Brain microvascular endothelial cell (primary cell): ENCODE results near the gene RCAN2.

Experiments
- DNase-seq: peaks from one replicate; pipeline ENCODE4 v3.0.0-alpha.2; 2020
- H3K27ac ChIP-seq: fragments of 250-450 bp; sonication (Bioruptor Pico); 2 replicates; pipeline ENCODE4 v1.5.1; 2020; ENCODE audit warnings: mild to moderate bottlenecking, moderate library complexity
- H3K27me3 ChIP-seq: fragments of 250-450 bp; sonication (Bioruptor Pico); replicated peaks from 2 replicates; pipeline ENCODE4 v1.5.1; 2020; ENCODE audit warnings: mild to moderate bottlenecking
- H3K36me3 ChIP-seq: fragments of 250-450 bp; sonication (Bioruptor Pico); replicated peaks from 2 replicates; pipeline ENCODE4 v1.5.1; 2020; ENCODE audit warnings: mild to moderate bottlenecking
- H3K4me3 ChIP-seq: 2 replicates; pipeline ENCODE4 v1.5.1; 2011; ENCODE audit warnings: low read depth, mild to moderate bottlenecking, control low read depth, low read length, moderate library complexity
- CTCF ChIP-seq: IDR thresholded peaks from 2 replicates; pipeline ENCODE4 v1.5.1; 2011; ENCODE audit warnings: low read depth, mild to moderate bottlenecking, moderate library complexity, low read length, control low read depth, inconsistent platforms; ENCODE audit errors: missing control alignments
- in situ Hi-C: cut with HindIII; loops from 2 replicates; pipeline ENCODE4 v1.10.0; 2017; ENCODE audit warnings: low sequenced_read_pairs, low pct_ligation_motif_present

Gene RCAN2

GRCh38 chr6:46331461-46331860 is 159.8 kb downstream of the RCAN2 start:
- TF ChIP-seq CTCF = no peak
- Histone ChIP-seq H3K4me3 (no peak overlapping the region), H3K27ac (no peak overlapping the region), H3K36me3 (no peaks in the 10 kb centered on the region), H3K27me3 (no peaks in the 10 kb centered on the region)
- in situ Hi-C loops = no loop called here
- DNase-seq = no peak

- no peak for DNase-seq
- TF ChIP-seq CTCF = no peak
- Histone ChIP-seq H3K27me3 (no peaks in the 10 kb centered on the region), H3K27ac (no peak overlapping the region), H3K36me3 (no peaks in the 10 kb centered on the region), H3K4me3 (no peak overlapping the region)
- in situ Hi-C loops = no loop called here
These were observed 161.7 kb downstream of the RCAN2 start for GRCh38 chr6:46329568-46329967.

- no peak for DNase-seq
- in situ Hi-C loops = no loop called here
- TF ChIP-seq CTCF = no peak
These were observed 163.5 kb downstream of the RCAN2 start for GRCh38 chr6:46327779-46328178.

DNA sequence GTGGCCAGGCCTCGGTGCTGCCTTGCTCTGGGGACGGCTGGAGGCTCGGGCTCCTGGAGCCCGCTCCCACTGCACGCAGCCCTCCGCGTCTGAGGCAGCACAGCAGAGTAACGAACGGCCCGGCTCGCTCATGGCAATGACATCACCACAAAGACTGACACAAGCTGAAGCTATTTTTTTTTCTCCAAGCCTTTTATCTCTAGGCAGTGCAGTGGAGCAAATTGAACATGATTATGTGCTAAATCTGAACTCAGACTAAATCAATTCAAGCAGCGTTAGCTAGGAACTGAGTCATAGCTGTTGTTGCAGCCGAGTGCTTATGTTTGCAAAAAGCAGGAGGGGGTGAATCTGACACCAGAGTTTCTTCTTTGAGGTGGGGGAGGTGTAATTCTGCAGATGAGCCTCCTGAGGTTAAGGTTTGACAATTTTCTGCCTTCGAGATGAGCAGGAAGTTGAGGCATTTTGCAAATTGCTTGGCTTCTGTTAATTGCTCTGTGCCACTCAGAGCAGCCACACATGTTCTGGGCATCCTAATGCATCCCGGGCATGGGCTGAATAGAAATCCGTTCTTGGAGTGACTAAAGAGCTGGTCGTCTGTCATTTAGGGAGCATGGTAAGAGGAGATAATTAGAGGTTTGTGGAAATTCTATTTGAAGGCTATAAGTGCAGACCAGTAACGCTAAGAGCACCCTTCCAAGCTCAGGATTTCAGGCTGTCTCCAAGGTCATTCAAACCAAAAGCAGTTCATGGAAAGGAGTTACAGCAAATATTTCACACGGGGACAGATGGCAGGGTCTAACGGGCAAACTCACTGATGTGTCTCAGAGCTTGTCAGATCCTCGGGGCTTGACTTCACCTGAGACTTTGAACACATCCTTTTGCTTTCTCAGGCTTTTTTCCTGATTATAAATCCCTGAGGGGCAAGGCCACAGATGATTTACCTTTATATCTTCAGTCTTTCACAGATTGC is 165.4 kb downstream of the RCAN2 start:
- no peaks in the 10 kb centered on the region for H3K27me3 ChIP-seq
- TF ChIP-seq CTCF = no peak
- in situ Hi-C loops = no loop called here

More at GRCh38 chr6:46327779-46328178, 163.5 kb downstream of the RCAN2 start:
- Histone ChIP-seq H3K4me3 (no peak overlapping the region), H3K36me3 (no peaks in the 10 kb centered on the region), H3K27ac (no peak overlapping the region), H3K27me3 (no peaks in the 10 kb centered on the region)

DNA sequence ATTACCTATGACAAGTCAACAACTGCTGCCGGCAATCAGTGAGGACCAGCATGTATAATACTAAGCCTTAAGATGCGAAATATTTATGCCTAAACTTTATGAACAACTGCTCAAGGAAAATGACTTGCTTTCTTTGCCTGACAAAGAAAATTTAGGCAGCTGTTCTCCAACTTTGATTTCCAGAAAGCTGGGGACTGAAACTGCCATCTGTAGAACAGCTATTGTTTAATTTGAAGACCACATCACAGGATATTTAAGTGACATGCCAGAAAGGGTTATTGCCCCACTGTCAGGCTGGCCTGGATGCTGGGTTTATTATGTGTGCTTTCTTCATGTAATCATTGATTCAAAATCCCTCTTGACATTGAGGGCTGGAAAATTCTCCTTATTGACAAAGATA is 166.5 kb downstream of the RCAN2 start:
- no peak for TF ChIP-seq CTCF
- Histone ChIP-seq H3K27ac (no peak overlapping the region), H3K4me3 (no peak overlapping the region), H3K36me3 (no peaks in the 10 kb centered on the region), H3K27me3 (no peaks in the 10 kb centered on the region)
- in situ Hi-C loops = no loop called here
- no peak for DNase-seq

More for the DNA sequence above, 165.4 kb downstream of the RCAN2 start:
- Histone ChIP-seq H3K27ac (no peak overlapping the region), H3K36me3 (no peaks in the 10 kb centered on the region), H3K4me3 (no peak overlapping the region)
- peak; percentile 7 for DNase-seq
